ENCODE results near the gene TAS1R3. TPM values are rescaled to one million over a fixed set of nuclear protein-coding genes. Genes with fewer than 3 reads are reported as not detected.

TAS1R3 gene
- total RNA-seq, 1 donor from 2014 or later, result 0.19 TPM

- no peak for DNase-seq (ENCODE audit: low spot score)
Measured at GRCh38 chr1:1335792-1336248, 4.7 kb downstream of the TAS1R3 start.

DNA sequence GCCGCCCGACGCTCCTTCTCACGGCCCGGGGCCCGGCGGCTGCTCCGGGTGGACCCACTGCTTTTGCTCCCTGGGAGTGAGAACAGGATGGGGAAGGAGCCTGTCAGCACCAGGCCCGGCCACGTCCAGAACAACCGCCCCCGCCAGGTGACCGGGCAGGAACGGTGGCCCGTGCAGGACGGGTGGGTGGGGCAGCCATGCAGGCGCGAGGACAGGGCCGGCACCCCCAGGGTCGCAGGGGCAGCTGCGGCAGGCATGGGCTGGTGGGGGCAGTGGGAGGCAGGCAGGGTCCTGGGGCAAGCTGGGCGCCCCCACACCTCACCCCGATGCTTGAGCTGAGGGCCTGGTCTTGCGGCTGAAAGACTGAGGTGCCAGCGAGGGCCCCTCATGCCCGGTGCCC is 5.4 kb downstream of the TAS1R3 start:
- DNase-seq (ENCODE audit: low spot score), result no peak

DNA sequence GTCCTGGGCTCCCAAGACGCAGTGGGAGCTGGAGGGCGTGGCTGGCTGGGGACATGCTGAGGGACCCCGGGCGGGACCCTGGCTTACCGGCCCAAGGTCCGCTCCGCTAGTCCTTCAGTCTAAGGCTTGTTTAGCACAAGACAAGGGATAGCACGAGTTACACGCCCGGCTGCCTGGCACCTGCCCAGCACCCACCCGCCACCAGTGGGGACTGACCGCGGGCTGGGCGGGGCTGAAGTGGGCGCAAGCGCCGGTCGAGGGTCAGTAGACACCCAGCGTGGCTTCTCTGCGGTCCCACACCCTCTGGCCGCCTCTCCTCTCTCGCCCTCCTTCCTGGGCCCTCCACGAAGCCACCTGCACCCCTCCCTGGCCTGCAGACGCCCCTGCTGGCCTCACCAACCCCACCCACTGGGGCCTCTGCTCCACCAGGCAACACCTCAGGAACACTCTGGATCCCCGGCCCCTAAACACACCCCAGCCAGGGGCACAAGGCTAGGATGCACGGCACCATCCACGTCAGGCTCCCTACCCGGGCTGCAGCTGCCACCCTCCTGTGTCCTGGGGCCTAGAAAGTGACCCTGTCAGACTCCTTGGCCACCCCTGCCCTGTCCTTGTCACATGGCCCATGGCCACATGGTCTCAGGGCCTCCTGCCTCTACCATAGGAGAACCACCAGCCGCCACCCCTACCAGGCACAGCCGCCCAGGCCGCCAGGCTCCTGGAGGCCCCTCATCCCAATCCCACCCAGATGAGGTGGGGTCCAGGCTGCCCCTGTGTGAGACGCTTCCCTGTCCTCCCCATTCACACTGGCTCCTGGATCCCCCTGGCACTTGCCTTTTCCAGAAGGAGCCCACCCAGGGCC is 6.1 kb downstream of the TAS1R3 start:
- DNase-seq (ENCODE audit: low spot score), result no peak

- no peak for DNase-seq (ENCODE audit: low spot score)
Measured at GRCh38 chr1:1337793-1338147, 6.7 kb downstream of the TAS1R3 start.

- DNase-seq (ENCODE audit: low spot score), result no peak
Measured at GRCh38 chr1:1338278-1338677, 7.2 kb downstream of the TAS1R3 start.

DNA sequence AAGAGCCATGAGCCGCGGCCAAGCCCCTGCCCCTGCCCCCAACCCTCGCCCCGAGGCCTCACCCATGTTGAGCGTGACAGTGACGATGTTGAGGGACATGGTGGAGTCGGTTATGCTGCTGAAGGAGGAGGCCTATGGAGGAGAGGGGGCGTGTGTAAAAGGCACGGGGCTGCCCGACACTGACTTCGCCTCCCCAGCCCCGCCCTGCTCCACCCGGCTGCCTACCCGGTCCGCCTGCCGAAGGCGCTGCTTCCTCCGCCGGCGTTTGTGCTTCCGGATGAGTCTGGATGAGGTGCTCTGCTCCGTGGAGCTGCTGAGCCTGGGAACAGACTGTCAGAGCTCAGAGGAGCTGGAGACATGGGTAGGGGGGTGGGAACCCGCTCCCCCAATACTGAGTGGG is 9.1 kb downstream of the TAS1R3 start:
- no peak for DNase-seq (ENCODE audit: low spot score)

GRCh38 chr1:1340791-1341548 is 9.9 kb downstream of the TAS1R3 start:
- no peak for DNase-seq (ENCODE audit: low spot score)

DNA sequence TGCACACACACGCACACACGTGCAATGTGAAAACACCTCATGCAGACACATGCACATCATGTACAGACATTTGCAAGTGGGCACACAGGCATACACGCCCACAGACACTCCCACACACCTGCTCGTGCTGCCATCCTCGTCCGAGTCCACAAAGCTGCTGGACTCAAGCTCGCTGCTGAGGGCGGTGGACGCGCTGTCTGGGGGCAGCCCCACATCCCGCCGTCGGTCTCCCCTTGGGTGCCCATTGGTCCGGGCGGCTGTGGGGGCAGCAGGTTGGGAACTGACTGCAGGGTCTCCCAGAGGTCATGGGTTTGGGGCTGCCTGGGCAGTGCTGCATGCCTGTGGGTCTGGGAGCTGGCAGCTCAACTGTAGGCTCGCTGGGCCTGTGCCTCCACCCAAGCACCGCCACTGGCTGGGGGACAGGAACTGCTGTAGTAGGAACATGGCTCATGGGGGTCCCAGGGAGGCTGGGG is 10.5 kb downstream of the TAS1R3 start:
- DNase-seq (ENCODE audit: low spot score), result no peak

DNA sequence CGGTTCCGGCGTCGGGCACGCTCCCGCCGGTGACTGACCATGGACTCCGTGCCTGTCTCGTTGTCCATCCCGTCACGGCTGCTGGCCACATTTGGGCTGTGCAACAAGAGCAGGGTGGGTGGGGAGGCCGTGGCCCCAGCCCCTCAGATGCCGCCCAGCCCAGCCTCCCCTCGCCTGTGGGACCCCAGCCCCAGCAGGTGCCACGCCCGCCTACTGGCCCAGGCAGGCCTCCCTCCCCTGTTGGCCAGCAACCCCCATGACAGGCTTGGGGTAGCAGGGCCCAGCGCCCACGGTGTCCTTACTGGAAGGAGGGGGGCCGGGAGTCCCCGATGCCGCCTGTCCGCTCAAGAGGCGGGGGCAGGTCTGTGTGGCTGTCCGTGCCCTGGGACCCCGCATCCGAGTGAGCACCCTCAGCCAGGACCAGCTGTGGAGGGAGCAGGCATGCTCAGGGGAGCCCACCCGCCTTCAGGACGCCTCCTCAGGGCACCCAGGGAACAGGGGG is 11.0 kb downstream of the TAS1R3 start:
- DNase-seq (ENCODE audit: low spot score), result no peak

GRCh38 chr1:1342584-1343115 is 11.6 kb downstream of the TAS1R3 start:
- DNase-seq (ENCODE audit: low spot score), result no peak

- DNase-seq (ENCODE audit: low spot score), result no peak
Measured at GRCh38 chr1:1343811-1344421, 12.8 kb downstream of the TAS1R3 start.

DNA sequence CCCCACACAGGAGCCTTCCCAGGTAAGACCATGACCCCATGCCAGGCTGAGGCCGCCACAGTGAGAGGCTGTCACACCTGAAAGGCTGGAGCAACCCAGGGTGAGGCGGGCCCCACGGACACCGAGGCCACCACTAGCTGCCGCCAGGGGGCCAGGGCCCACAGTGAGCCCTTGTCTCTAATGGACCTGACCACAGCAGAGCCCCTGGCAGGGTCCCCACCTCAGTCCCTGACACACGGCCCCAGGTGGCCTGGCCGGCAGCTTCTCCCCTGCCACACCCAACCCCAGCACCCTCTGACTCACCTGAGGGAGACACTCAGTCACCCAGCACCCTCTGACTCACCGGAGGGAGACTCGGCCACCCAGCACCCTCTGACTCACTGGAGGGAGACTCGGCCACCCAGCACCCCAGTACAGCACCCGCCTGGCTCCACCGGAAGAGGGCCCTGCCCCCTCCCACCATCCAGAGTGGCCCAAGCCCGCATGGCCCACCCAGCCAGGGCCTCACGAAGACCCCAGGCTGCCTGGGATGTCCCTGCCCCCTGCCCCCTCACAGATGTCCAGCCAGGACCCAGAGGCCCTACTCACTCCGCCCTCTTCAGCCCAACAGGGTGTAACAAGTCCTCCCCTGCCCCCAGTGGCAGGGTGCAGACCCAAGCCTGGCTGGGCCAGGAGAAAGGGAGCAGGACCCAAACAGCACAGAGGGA is 13.7 kb downstream of the TAS1R3 start:
- no peak for DNase-seq (ENCODE audit: low spot score)

DNA sequence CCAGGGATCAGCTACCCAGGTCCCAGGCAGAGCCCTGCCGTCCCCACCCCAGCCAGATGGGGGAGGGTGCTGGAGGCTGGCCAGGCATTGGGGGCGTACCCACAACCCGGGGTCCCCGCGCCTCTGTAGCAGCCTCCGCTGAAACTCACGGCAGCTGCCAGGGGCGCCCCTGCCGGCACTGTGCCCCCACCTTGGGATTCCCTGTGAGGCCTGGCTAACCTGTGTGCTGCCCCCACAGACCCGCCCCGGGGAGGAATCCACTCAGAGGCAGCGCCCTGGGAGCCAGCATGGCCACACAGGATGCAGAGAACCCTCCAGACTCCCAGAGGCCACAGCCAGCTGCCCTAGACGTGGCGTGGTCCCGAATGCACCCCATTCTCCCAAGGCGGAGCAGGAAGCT is 14.3 kb downstream of the TAS1R3 start:
- no peak for DNase-seq (ENCODE audit: low spot score)

- no peak for DNase-seq (ENCODE audit: low spot score)
Measured at GRCh38 chr1:1345860-1346500, 14.9 kb downstream of the TAS1R3 start.

DNA sequence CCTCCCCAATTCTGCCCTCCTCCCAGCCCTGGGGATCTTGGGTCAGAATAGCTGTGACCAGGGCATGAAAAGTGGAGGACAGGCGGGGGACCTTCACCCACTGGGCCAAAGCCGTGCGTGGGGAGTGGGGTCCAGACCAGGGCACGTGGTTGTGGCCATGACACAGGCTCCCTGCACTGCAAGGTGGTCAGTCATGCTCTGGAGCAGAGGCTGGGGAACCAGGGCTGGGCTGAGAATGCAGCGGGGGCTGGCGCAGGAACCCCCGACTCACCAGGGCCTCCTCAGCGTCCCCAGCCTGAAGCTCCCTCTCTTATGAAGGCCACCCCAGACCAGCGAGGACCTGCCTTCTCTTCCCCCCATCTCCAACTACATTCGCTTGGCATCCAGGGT is 15.4 kb downstream of the TAS1R3 start:
- no peak for DNase-seq (ENCODE audit: low spot score)

DNA sequence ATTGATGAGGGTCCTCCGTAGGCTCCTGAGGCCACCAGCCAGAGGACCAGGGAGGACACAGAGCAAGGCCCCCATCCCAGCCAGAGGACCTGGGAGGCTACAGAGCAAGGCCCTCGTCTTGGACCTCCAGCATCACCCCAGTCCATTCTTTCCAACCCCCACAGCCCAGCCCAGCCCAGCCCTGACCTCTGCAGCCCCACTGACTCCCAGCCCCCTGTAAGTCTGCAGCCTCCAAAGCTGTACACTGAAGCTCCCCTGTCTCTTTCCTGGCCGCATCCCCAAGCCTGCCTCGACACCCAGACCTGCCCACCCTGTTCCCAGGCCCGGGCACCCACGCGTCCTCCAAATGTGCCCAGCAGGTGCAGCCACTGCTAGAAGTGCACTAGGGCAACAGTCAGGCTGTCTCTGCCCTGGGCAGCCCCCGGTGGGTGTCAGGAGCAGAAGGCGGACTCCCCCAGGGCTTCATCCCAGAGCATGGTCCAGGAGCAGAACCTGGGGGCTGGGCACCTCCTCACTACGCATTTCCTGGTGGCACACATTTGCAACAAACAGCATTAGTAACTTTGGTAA is 16.0 kb downstream of the TAS1R3 start:
- no peak for DNase-seq (ENCODE audit: low spot score)

- no peak for DNase-seq (ENCODE audit: low spot score)
Measured at GRCh38 chr1:1347663-1348419, 16.8 kb downstream of the TAS1R3 start.

DNA sequence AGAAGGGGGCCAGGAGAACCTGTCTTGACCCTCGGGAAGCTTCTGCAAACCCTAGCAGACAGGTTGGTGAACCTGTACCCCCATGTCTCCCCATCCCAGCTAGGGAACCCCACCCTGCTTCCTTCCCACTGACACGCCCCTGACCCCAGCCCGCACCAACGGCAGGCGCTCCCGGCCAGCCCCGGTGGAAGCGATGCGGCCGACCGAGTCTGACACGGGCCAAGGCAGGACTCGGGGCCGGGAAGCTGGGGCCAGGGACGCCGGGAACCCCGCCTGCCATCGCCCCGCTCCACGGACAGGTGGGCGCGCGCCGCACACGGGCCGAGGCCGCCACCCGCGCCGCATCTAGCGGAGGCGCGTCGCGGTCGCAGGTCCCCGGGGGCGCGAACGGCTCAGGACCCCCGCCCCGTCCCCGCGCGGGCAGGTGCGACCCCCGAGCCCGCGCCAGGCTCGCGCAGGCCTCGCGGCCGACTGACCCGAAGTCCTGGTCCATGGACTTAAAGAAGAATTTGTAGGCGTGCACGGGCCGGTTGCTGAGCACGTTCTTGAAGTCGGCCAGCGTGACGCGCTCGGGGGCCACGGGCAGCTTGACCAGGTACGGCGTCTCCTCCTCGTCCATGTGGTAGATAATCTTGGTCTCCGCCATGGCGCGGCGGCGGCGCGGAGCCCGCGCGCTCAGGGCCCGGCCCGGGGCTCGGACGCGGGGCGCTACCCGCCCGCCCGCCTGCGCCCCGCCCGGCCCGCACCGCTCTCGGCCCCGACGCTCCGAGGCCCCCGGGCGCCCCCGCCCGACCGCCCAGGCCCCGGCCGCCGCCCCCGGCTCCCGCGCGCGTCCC is 17.6 kb downstream of the TAS1R3 start:
- DNase-seq (ENCODE audit: low spot score), result no peak

Data from mesenteric fat pad (tissue), 1 donor.